GM19468 (cell line): ENCODE data around the gene RASD2.

Experiments used
- ATAC-seq: cut with Tn5 transposase; IDR thresholded peaks from one replicate; pipeline ENCODE4 v1.9.1; 2021; ENCODE audit warnings: mild to moderate bottlenecking, moderate library complexity, moderate number of reproducible peaks; ENCODE audit not compliant: unreplicated experiment; ENCODE audit errors: extremely low read depth

The RASD2 gene

DNA sequence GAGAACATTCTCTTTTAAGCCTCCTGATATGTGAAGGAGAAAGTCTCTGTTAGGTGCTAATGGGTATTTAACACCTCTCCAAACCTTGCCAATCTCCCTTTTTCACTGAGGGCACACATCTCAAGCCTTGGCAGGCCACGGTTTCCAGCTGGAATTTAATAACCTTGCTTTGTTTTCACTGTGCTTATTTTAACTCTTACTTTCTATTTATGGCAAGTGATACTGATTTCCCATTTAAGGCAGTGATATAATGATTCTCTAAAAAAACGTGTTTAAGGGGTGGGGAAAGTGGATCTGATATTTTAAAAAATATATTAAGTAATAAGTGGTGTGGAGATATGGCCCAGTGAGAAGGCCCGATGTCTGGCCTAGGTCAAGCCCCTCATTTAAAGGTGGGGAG lies 1.1 kb upstream of the RASD2 start:
- ATAC-seq: no peak

- ATAC-seq: peak; percentile 32
These were observed 579 bp upstream of the RASD2 start for GRCh38 chr22:35539910-35540594.

- ATAC-seq: no peak
These were observed 670 bp downstream of the RASD2 start for GRCh38 chr22:35541254-35541748.

DNA sequence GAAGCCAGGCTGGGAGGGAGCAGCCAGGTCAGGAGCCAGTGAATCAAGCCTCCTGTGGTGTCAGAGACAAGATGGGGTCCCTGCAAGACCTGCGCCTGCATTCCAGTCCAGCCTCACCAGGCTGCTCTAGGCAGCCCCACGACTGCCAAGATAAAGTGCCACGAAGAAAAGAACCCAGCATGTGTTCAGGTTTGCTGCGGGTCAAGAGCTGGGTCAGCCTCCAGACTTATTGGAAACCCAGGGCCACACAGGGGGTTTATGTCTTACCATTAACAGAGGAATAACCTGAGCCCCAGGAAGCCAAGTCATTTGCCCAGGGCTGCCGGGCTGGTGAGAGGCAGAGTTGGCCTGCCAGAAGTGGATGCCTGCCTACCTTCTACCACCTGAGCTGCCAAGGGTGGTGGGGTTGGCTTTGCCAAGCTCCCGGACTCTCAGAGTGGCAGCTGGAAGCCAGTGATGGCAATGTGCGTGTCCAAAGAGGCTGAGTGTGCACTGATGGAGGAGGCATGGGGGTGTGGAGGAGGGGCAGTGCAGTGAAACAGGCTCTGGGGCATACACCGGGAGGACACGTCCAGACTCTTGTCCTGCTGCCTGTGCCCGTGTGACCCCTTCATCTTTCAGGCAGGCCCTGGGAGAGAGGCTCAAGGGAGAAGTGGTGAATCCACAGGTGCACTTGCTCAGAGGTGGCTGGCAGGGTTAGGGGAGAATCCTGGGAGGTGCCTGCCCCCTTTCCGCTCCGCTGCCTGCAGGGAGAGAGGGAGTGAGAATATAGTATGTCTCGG lies 1.7 kb downstream of the RASD2 start:
- no peak for ATAC-seq

GRCh38 chr22:35542939-35543516 lies 2.4 kb downstream of the RASD2 start:
- no peak for ATAC-seq

DNA sequence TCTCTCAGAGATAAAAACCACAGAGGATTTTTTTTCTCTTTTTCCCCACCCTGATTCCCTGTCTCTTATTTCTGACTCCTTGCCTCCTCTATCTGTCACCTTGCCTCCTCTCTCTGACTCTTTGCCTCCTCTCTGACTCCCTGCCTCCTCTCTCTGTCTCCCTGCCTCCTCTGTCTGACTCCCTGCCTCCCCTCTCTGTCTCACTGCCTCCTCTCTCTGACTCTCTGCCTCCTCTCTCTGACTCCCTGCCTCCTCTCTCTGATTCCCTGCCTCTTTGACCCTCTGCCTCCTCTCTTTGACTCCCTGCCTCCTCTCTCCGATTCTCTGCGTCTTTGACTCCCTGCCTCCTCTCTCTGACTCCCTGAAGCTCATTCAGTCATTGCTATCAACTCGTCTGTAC lies 3.1 kb downstream of the RASD2 start:
- ATAC-seq: no peak

DNA sequence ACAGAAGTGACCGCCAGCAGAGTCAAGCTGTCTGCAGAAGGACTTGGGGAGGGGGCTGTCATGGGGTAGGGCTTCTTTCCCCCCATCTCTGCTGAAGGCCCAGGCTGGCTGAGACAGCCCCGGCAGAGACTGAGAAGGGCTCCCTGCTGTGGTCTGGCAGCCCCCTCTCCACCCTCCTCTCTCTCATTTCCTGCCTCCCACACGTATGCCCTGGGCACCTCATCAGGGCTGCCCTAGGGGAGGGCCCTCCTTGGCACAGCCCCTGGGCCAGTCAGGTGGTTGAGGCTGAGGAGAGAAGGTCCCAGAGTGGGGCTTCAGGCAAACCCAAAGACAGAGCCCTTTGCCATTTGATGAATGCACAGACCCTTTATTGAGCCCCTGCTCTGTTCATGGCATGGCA lies 3.6 kb downstream of the RASD2 start:
- ATAC-seq: no peak

DNA sequence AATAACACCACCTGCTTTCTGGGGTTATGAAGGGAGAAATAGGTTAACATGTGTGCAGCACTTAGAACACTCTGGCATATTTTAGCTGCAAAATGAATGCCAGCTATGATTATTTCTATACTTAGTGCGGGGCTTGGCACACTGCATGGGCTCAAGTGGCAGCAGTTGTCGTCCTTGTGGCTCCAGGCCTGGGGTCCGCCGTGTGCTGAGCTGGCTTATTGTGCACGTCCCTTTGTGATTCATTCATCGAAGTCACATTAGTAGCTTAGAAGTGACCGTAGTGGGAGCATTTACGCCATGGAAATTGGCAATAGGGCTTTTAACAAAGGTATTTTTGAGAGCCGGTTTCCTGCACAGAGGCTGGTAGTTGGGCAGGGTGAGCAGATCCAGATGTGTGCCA lies 4.2 kb downstream of the RASD2 start:
- no peak for ATAC-seq

DNA sequence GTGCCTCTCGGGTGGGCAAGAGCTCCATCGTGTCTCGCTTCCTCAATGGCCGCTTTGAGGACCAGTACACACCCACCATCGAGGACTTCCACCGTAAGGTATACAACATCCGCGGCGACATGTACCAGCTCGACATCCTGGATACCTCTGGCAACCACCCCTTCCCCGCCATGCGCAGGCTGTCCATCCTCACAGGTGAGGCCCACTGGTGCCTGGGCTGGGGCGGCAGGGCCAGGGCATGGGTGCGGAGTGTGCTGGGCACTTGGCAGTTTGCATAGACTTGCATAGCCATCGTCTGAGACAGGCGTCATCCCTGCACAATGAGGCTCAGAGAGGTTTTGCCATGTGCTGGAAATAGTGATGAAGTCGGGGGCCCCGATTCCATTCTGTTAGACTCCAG lies 6.3 kb downstream of the RASD2 start:
- ATAC-seq: no peak

- ATAC-seq: no peak
These were observed 7.5 kb downstream of the RASD2 start for GRCh38 chr22:35547987-35548721.

- no peak for ATAC-seq
These were observed 8.1 kb downstream of the RASD2 start for GRCh38 chr22:35548722-35549112.

- no peak for ATAC-seq
These were observed 8.7 kb downstream of the RASD2 start for GRCh38 chr22:35549328-35549727.

- no peak for ATAC-seq
These were observed 11.0 kb downstream of the RASD2 start for GRCh38 chr22:35551549-35552177.

GRCh38 chr22:35552196-35552842 lies 11.7 kb downstream of the RASD2 start:
- no peak for ATAC-seq

DNA sequence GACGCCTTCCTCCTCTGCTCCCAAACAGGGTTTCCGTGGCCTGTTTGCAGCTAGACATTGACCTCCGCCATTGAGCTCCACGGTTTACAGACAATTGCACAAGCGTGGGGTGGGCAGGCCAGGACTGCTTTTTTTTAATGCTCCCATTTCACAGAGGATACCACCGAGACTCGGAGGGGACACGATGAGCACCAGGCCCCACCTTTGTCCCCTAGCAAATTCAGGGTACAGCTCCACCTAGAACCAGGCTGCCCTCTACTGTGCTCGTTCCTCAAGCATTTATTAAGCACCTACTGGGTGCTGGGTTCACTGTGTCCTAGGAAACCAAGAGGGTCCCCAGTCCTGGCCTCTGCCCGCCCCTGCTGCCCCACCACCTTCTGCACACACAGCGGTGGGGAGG lies 12.2 kb downstream of the RASD2 start:
- no peak for ATAC-seq

- ATAC-seq: no peak
These were observed 12.7 kb downstream of the RASD2 start for GRCh38 chr22:35553341-35553740.

GRCh38 chr22:35554297-35554845 lies 13.7 kb downstream of the RASD2 start:
- ATAC-seq: no peak

- ATAC-seq: no peak
These were observed 14.9 kb downstream of the RASD2 start for GRCh38 chr22:35555483-35555890.

GRCh38 chr22:35555946-35556547 lies 15.4 kb downstream of the RASD2 start:
- no peak for ATAC-seq
